ENCODE measurements around the gene ITGAE. TPM values are rescaled to one million over a fixed set of nuclear protein-coding genes. Genes with fewer than 3 reads are reported as not detected.
A peak's percentile ranks its signal among the peaks of the same experiment; 100 is the strongest.

Gene ITGAE
- total RNA-seq, 1 donor from 2014 or later = 16.7 TPM

DNA sequence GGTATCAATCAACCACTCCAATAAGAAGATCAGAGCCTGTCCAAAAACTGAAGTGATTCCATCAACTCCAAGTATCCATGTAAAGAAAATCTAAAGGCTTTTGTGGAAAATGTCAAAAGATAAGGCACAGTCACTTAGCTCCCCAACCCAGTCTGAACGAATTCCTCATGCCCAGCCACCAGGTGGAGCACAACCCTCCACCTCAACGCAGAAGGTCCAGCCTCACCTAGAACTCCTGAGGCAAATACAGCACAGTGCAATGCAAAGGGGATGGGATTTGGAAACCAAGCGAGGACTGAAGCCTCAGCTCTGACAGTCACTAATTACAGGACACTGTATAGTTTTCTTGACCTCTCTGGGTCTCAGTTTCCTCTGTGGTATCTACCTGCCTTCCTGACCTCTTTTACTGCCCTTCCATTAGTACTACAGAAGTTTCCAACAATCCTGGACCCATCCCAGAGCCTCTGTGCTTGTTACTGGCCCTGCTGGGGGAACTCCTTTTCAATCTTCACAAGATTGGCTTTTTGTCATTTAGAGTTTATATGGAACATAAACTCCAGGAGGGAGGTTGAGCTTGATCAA lies 43.0 kb upstream of the ITGAE start:
- Histone ChIP-seq H3K4me3 (ENCODE audit: low read length in 3 of 3) (no peak overlapping the region), H3K36me3 (ENCODE audit: control insufficient read depth in 3 of 3, insufficient read depth in 3 of 3, low read length in 3 of 3) (peaks cover 16 to 35% (median 16%) of the 10 kb centered on the region in 3 donors), H3K27me3 (ENCODE audit: control insufficient read depth in 3 of 3, insufficient read depth in 3 of 3, low read length in 3 of 3) (no peaks in the 10 kb centered on the region), H3K9me3 (ENCODE audit: control insufficient read depth in 3 of 3, low read length in 3 of 3) (no peaks in the 10 kb centered on the region), H3K9ac (ENCODE audit: low read depth in 1 of 3, low read length in 3 of 3) (no peak overlapping the region), H3K27ac (ENCODE audit: low read depth, low read length) (no peak overlapping the region), H3K4me1 (ENCODE audit: control insufficient read depth in 3 of 3, insufficient read depth in 3 of 3, low read length in 3 of 3) (peaks cover 10 to 15% (median 13%) of the 10 kb centered on the region in 3 donors)

DNA sequence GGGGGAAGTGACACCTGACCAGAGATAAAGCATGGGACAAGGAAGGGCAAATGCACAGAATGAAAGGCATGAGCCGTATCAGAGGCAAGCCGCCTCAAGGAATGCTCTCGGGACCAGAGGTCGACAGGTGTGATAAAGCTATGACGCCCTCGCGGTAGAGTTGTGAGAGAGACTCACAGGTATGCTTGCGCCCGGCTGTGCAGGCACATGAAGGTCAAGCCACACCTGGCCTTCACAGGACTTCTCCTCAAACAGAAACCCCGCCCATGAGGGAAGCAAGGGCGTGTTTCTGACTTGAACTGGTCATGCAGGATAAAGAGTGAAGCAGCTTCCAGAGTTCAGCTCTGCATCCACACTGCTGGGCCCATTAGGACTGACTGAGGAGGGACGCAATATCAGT lies 37.2 kb upstream of the ITGAE start:
- Histone ChIP-seq H3K9me3 (ENCODE audit: control insufficient read depth in 3 of 3, low read length in 3 of 3) (no peaks in the 10 kb centered on the region), H3K9ac (ENCODE audit: low read depth in 1 of 3, low read length in 3 of 3) (no peak overlapping the region), H3K27me3 (ENCODE audit: control insufficient read depth in 3 of 3, insufficient read depth in 3 of 3, low read length in 3 of 3) (no peaks in the 10 kb centered on the region), H3K36me3 (ENCODE audit: control insufficient read depth in 3 of 3, insufficient read depth in 3 of 3, low read length in 3 of 3) (peaks cover 19 to 33% (median 28%) of the 10 kb centered on the region in 3 donors), H3K4me3 (ENCODE audit: low read length in 3 of 3) (no peak overlapping the region), H3K4me1 (ENCODE audit: control insufficient read depth in 3 of 3, insufficient read depth in 3 of 3, low read length in 3 of 3) (peaks cover 16 to 24% (median 16%) of the 10 kb centered on the region in 3 donors), H3K27ac (ENCODE audit: low read depth, low read length) (no peak overlapping the region)

DNA sequence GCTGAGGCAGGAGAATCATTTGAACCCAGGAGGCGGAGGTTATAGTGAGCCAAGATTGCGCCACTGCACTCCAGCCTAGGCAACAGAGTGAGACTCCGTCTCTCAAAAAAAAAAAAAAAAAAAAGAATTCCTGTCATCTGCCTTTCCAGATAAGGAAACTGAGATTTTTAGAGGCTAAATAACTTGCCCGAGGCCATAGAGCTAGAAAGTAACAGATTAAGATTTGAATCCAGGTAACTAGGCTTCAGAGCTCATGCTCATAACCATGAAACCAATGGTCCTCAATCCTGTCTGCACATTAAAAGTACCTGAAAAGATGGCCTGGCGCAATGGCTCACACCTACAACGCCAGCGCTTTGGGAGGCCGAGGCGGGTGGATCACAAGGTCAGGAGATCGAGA lies 35.6 kb upstream of the ITGAE start:
- H3K9me3 ChIP-seq (ENCODE audit: control insufficient read depth in 3 of 3, low read length in 3 of 3) = no peaks in the 10 kb centered on the region
- peaks cover 15 to 28% (median 21%) of the 10 kb centered on the region in 3 donors for H3K36me3 ChIP-seq (ENCODE audit: control insufficient read depth in 3 of 3, insufficient read depth in 3 of 3, low read length in 3 of 3)
- peaks cover 16 to 24% (median 16%) of the 10 kb centered on the region in 3 donors for H3K4me1 ChIP-seq (ENCODE audit: control insufficient read depth in 3 of 3, insufficient read depth in 3 of 3, low read length in 3 of 3)
- H3K27ac ChIP-seq (ENCODE audit: low read depth, low read length) = peak overlapping the region; percentile 83
- no peak overlapping the region for H3K9ac ChIP-seq (ENCODE audit: low read depth in 1 of 3, low read length in 3 of 3)
- H3K27me3 ChIP-seq (ENCODE audit: control insufficient read depth in 3 of 3, insufficient read depth in 3 of 3, low read length in 3 of 3) = no peaks in the 10 kb centered on the region
- H3K4me3 ChIP-seq (ENCODE audit: low read length in 3 of 3) = no peak overlapping the region

DNA sequence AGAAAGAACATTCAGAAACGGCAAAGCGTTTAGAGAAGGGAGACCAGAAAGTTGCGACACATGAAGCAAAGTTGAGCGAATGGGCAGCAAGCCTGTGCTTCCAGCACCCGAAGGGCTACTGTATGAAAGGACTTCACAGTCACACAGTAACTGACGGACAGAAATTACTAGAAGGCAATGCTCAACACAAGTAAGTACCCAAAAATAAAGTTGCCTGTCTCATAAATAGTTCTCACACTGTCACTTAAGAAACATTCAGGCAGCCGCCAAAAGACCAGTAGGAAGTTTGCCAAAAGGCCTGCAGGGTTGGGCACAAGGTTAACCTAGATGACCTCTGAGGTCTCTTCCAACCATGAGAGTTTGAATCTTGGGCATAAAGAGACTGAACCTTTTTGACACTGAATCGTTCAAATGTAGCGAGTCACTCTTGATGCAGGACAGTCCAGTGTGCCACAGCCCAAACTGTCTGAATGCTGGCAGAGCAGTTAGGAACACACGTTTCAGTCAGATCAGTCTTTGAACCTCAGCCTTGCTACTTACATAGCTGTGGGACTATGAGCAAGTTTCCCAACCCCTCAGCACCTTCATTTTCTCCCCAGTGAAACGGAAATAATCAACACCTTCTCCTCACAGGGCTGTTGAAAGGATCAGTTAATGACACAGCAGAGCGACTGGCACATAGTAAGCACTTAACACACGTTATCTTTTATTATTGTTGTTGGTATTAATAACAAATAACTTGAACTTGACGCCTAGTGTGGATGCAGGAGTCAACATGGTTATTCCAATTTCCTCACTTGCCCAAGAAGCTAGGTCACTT lies 34.6 kb upstream of the ITGAE start:
- Histone ChIP-seq H3K27me3 (ENCODE audit: control insufficient read depth in 3 of 3, insufficient read depth in 3 of 3, low read length in 3 of 3) (no peaks in the 10 kb centered on the region), H3K4me1 (ENCODE audit: control insufficient read depth in 3 of 3, insufficient read depth in 3 of 3, low read length in 3 of 3) (peaks cover 16 to 24% (median 16%) of the 10 kb centered on the region in 3 donors), H3K36me3 (ENCODE audit: control insufficient read depth in 3 of 3, insufficient read depth in 3 of 3, low read length in 3 of 3) (peaks cover 11 to 21% (median 21%) of the 10 kb centered on the region in 3 donors), H3K27ac (ENCODE audit: low read depth, low read length) (peak overlapping the region; percentile 83), H3K9me3 (ENCODE audit: control insufficient read depth in 3 of 3, low read length in 3 of 3) (no peaks in the 10 kb centered on the region), H3K9ac (ENCODE audit: low read depth in 1 of 3, low read length in 3 of 3) (peak overlapping the region in 1 of 3 donors; percentile 24), H3K4me3 (ENCODE audit: low read length in 3 of 3) (no peak overlapping the region)

DNA sequence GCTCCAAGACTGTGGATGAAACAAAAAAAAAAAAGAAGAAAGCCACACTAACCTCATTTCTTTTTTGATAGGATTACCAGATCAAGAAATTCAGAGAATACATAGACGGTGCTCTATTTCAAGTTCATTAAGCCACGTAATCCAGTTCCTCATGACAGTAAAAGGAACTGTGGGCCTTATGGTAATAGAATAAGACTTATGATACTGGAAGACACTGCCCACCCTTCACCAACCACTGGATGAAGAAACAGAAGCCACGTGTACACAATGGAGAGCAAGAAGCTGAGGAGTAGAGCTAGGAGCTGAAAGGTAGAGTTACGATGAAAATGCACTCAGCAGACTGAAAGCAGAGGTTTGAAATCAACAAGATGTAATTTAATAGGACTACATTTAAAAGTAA lies 33.8 kb upstream of the ITGAE start:
- H3K9me3 ChIP-seq (ENCODE audit: control insufficient read depth in 3 of 3, low read length in 3 of 3) = no peaks in the 10 kb centered on the region
- peak overlapping the region; percentile 83 for H3K27ac ChIP-seq (ENCODE audit: low read depth, low read length)
- peak overlapping the region in 1 of 3 donors; percentile 24 for H3K9ac ChIP-seq (ENCODE audit: low read depth in 1 of 3, low read length in 3 of 3)
- peaks cover 8 to 15% (median 14%) of the 10 kb centered on the region in 3 donors for H3K36me3 ChIP-seq (ENCODE audit: control insufficient read depth in 3 of 3, insufficient read depth in 3 of 3, low read length in 3 of 3)
- H3K4me3 ChIP-seq (ENCODE audit: low read length in 3 of 3) = no peak overlapping the region
- H3K27me3 ChIP-seq (ENCODE audit: control insufficient read depth in 3 of 3, insufficient read depth in 3 of 3, low read length in 3 of 3) = no peaks in the 10 kb centered on the region
- peaks cover 16 to 24% (median 16%) of the 10 kb centered on the region in 3 donors for H3K4me1 ChIP-seq (ENCODE audit: control insufficient read depth in 3 of 3, insufficient read depth in 3 of 3, low read length in 3 of 3)

DNA sequence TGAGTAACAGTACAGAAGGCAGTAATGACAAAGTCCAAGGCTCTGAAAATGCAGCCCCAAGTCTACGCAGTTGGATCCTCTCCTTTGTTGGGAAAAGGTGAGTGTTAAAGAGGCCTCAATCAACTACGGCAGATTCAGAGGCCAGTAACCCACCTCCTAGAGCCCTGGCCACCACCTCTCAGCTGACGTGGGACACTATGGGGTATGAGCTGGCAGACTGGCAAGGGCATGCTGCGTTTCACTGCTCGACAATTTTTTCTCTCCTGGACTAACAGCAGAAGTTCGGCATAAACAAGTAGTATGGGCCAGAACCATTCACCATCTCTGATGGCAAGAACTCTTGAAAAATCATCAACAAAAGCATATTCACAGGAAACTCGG lies 27.9 kb upstream of the ITGAE start:
- H3K27me3 ChIP-seq (ENCODE audit: control insufficient read depth in 3 of 3, insufficient read depth in 3 of 3, low read length in 3 of 3) = no peaks in the 10 kb centered on the region
- H3K4me3 ChIP-seq (ENCODE audit: low read length in 3 of 3) = no peak overlapping the region
- H3K36me3 ChIP-seq (ENCODE audit: control insufficient read depth in 3 of 3, insufficient read depth in 3 of 3, low read length in 3 of 3) = peaks cover 11 to 22% (median 20%) of the 10 kb centered on the region in 3 donors
- peaks cover 11 to 17% (median 13%) of the 10 kb centered on the region in 3 donors for H3K4me1 ChIP-seq (ENCODE audit: control insufficient read depth in 3 of 3, insufficient read depth in 3 of 3, low read length in 3 of 3)
- peak overlapping the region in 1 of 3 donors; percentile 8 for H3K9ac ChIP-seq (ENCODE audit: low read depth in 1 of 3, low read length in 3 of 3)
- H3K9me3 ChIP-seq (ENCODE audit: control insufficient read depth in 3 of 3, low read length in 3 of 3) = no peaks in the 10 kb centered on the region
- H3K27ac ChIP-seq (ENCODE audit: low read depth, low read length) = peak overlapping the region; percentile 67

DNA sequence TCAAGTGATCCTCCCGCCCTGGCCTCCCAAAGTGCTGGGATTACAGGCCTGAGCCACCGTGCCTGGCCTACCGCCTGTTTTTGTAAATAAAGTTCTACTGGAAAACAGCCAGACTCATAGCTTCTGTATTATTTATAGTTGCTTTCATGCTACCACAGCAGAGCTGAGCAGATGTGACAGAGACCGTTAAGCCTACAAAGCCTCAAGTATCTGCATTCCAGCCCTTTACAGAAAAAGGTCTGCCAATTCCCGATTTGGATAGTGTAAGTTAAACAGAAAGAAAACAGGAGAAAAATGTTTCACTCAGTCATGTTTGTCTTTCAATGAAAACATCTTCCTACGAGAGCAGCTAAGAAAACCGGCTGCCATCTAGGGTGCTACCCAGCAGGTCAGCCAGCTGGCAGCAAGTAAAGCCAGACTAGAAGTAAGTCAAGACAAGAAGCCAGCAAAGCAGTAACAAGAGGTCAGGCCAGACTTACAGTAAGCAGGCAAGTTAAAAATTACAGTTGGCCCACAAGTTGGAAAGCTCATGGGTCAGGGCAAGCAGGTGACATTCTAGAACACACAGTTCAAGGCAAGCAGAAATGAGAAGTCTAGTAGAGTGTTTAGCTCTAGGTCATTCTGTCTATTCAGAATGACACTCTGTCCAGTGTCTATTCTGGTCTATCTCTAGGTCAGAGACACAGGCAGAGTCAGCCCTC lies 27.3 kb upstream of the ITGAE start:
- no peaks in the 10 kb centered on the region for H3K9me3 ChIP-seq (ENCODE audit: control insufficient read depth in 3 of 3, low read length in 3 of 3)
- peaks cover 14 to 23% (median 22%) of the 10 kb centered on the region in 3 donors for H3K36me3 ChIP-seq (ENCODE audit: control insufficient read depth in 3 of 3, insufficient read depth in 3 of 3, low read length in 3 of 3)
- H3K27ac ChIP-seq (ENCODE audit: low read depth, low read length) = peak overlapping the region; percentile 67
- H3K4me3 ChIP-seq (ENCODE audit: low read length in 3 of 3) = no peak overlapping the region
- no peak overlapping the region for H3K9ac ChIP-seq (ENCODE audit: low read depth in 1 of 3, low read length in 3 of 3)
- H3K4me1 ChIP-seq (ENCODE audit: control insufficient read depth in 3 of 3, insufficient read depth in 3 of 3, low read length in 3 of 3) = peaks cover 11 to 17% (median 13%) of the 10 kb centered on the region in 3 donors
- no peaks in the 10 kb centered on the region for H3K27me3 ChIP-seq (ENCODE audit: control insufficient read depth in 3 of 3, insufficient read depth in 3 of 3, low read length in 3 of 3)

DNA sequence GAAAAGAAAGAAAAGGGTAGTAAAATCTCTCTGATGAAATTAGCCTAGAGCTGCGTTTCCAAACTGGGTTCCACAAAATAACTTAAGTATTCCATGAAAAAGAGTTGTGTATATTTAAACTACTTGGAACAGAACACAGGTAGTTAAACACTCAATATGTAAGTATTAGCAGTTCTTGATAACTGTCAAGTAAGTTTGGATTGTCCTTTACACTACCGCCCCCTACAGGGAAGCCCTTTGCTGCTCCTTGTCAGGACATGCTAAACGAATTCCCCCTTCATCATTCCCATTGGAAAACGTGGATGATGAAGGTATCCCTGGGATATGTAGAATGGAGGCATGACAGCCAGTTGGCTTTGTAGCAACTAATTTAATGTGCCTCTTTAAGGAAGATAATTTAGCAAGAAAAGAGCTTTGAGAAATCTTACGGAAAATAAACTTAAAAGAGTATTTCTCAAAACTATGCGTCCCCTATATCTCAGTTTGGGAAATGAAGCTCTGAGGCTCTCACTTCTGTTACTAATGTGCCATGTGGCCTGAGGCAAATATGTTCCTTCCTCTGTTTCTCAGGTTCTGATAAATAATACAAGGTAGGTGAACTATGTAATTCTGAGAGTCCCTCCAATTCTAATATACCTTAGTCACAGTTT lies 26.3 kb upstream of the ITGAE start:
- no peaks in the 10 kb centered on the region for H3K27me3 ChIP-seq (ENCODE audit: control insufficient read depth in 3 of 3, insufficient read depth in 3 of 3, low read length in 3 of 3)
- H3K4me3 ChIP-seq (ENCODE audit: low read length in 3 of 3) = no peak overlapping the region
- no peak overlapping the region for H3K9ac ChIP-seq (ENCODE audit: low read depth in 1 of 3, low read length in 3 of 3)
- no peaks in the 10 kb centered on the region for H3K9me3 ChIP-seq (ENCODE audit: control insufficient read depth in 3 of 3, low read length in 3 of 3)
- peaks cover 15 to 25% (median 24%) of the 10 kb centered on the region in 3 donors for H3K36me3 ChIP-seq (ENCODE audit: control insufficient read depth in 3 of 3, insufficient read depth in 3 of 3, low read length in 3 of 3)
- H3K27ac ChIP-seq (ENCODE audit: low read depth, low read length) = no peak overlapping the region
- H3K4me1 ChIP-seq (ENCODE audit: control insufficient read depth in 3 of 3, insufficient read depth in 3 of 3, low read length in 3 of 3) = peaks cover 11 to 17% (median 13%) of the 10 kb centered on the region in 3 donors

DNA sequence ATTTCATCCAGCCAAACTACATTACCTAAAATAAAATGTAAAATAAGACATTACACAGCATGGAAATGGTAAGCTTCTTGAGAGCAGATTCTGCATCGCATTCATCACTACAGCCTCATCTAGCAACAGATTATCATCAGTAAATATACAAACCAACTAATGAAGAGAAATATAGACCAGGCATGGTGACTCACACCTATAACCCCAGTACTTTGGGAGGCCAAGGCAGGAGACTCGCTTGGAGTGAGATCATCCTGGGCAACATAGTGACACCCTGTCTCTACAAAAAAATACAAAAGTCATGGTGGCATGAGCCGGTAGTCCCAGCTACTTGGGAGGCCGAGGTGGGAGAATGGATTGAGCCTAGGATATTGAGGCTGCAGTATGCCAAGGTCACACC lies 25.2 kb upstream of the ITGAE start:
- peaks cover 17 to 33% (median 32%) of the 10 kb centered on the region in 3 donors for H3K36me3 ChIP-seq (ENCODE audit: control insufficient read depth in 3 of 3, insufficient read depth in 3 of 3, low read length in 3 of 3)
- H3K9ac ChIP-seq (ENCODE audit: low read depth in 1 of 3, low read length in 3 of 3) = no peak overlapping the region
- H3K27me3 ChIP-seq (ENCODE audit: control insufficient read depth in 3 of 3, insufficient read depth in 3 of 3, low read length in 3 of 3) = no peaks in the 10 kb centered on the region
- no peaks in the 10 kb centered on the region for H3K9me3 ChIP-seq (ENCODE audit: control insufficient read depth in 3 of 3, low read length in 3 of 3)
- peaks cover 11 to 17% (median 13%) of the 10 kb centered on the region in 3 donors for H3K4me1 ChIP-seq (ENCODE audit: control insufficient read depth in 3 of 3, insufficient read depth in 3 of 3, low read length in 3 of 3)
- no peak overlapping the region for H3K4me3 ChIP-seq (ENCODE audit: low read length in 3 of 3)
- H3K27ac ChIP-seq (ENCODE audit: low read depth, low read length) = no peak overlapping the region

Data from skeletal muscle tissue (tissue), 4 donors.